Esophagus muscularis mucosa (tissue), 4 donors: ENCODE measurements around the gene KIFC1. TPM values are rescaled to one million over a fixed set of nuclear protein-coding genes. Genes with fewer than 3 reads are reported as not detected.
"Not testable (repeated sequence)": the region's sequence is repeated elsewhere in the genome, so short reads cannot be mapped to it uniquely, and the experiment has no call there.

Experiments
- DNase-seq: peaks from one replicate; pipeline ENCODE4 v3.0.0-alpha.2; 2017; ENCODE audit errors: extremely low spot score
- H3K27ac ChIP-seq, 4 donors: fragments of 200-600 bp; sonication (generic); replicated peaks in 1 of 4; 1 replicate in 3 of 4; 2 replicates in 1 of 4; pipeline ENCODE4 v1.5.1; 2016 to 2019; ENCODE audit warnings: mild to moderate bottlenecking in 1 of 4
- H3K27me3 ChIP-seq, 4 donors: fragments of 200-600 bp; sonication (generic); one replicate each; pipeline versions ENCODE4 v1.5.1 to v1.6.0; 2016 to 2019
- H3K36me3 ChIP-seq, 4 donors: fragments of 200-600 bp; sonication (generic); one replicate each; pipeline ENCODE4 v1.5.1; 2016 to 2019
- H3K4me1 ChIP-seq, 4 donors: fragments of 200-600 bp; sonication (generic); one replicate each; pipeline ENCODE4 v1.5.1; 2016 to 2019
- H3K4me3 ChIP-seq, 4 donors: fragments of 200-600 bp; sonication (generic); 1 replicate in 2 of 4; 2 replicates in 2 of 4; pipeline ENCODE4 v1.5.1; 2016 to 2019; ENCODE audit warnings: mild to moderate bottlenecking in 4 of 4, moderate library complexity in 1 of 4
- H3K9me3 ChIP-seq, 4 donors: fragments of 200-600 bp; sonication (generic); 1 replicate in 3 of 4; 2 replicates in 1 of 4; pipeline ENCODE4 v1.5.1; 2016 to 2019
- CTCF ChIP-seq, 3 experiments: fragments of 200-600 bp in 2 of 3; fragments of 450-650 bp in 1 of 3; sonication (generic) in 2 of 3; IDR thresholded peaks; one replicate each; pipeline ENCODE4 v1.5.1; 2017 to 2019; ENCODE audit warnings: antibody characterized with exemption in 3 of 3, mild to moderate bottlenecking in 2 of 3, moderate library complexity in 1 of 3
- EP300 ChIP-seq: sonication (generic); formaldehyde crosslinking; IDR thresholded peaks from one replicate; pipeline ENCODE4 v1.6.1; 2017; ENCODE audit warnings: antibody characterized with exemption
- POLR2A ChIP-seq: fragments of 450-650 bp; IDR thresholded peaks from one replicate; pipeline ENCODE4 v1.6.1; 2017; ENCODE audit warnings: antibody characterized with exemption, moderate library complexity, mild to moderate bottlenecking, low read depth
- POLR2AphosphoS5 ChIP-seq, 2 donors: sonication (generic); formaldehyde crosslinking; IDR thresholded peaks; one replicate each; pipeline ENCODE4 v1.6.1; 2017; ENCODE audit warnings: antibody characterized with exemption in 2 of 2
- WGBS: methylation state at CpG from one replicate; pipeline ENCODE4 v1.1.5; 2018; 5-methylcytosine and 5-hydroxymethylcytosine counted together
- intact Hi-C: fragments of 100-400 bp; cut with DNase I; formaldehyde crosslinking; loops from one replicate; pipeline ENCODE4 v1.15.1; 2023
- total RNA-seq, 4 donors: library from RNA; depleted of rRNA; stranded (reverse); fragments of >200 nt; gene quantifications; one replicate each; pipeline versions ENCODE4 v1.1.0 to v1.2.1, GENCODE V29; 2016

The KIFC1 gene
- total RNA-seq, 4 donors from 2014 or later, result 0.39 to 1.1 (median 0.42) TPM; not detected in 1

DNA sequence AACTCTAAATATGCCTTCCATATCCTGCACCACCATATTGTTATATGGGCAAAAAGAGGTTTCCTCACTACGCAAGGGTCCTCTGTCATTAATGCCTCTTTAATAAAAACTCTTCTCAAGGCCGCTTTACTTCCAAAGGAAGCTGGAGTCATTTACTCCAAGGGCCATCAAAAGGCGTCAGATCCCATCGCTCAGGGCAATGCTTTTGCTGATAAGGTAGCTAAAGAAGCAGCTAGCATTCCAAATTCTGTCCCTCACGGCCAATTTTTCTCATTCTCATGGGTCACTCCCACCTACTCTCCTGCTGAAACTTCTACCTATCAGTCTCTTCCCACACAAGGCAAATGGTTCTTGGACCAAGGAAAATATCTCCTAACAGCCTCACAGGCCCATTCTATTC, 43.8 kb upstream of the KIFC1 start:
- no peaks in the 10 kb centered on the region for H3K27me3 ChIP-seq
- H3K4me3 ChIP-seq, result no peak overlapping the region
- DNase-seq, result no peak
- TF ChIP-seq EP300 (no peak), POLR2AphosphoS5 (IDR thresholded peaks at IDR 0.05) (no peak), POLR2A (no peak), CTCF (IDR thresholded peaks at IDR 0.05) (no peak)
- peaks cover 9 to 15% (median 10%) of the 10 kb centered on the region in 4 donors for H3K4me1 ChIP-seq
- no peak overlapping the region for H3K27ac ChIP-seq
- 90% methylated on average over 5 of the region's 5 CpGs for WGBS
- H3K36me3 ChIP-seq, result no peaks in the 10 kb centered on the region
- intact Hi-C loops, result no loop called here
- no peaks in the 10 kb centered on the region for H3K9me3 ChIP-seq

GRCh38 chr6:33355860-33356259, 35.8 kb upstream of the KIFC1 start:
- H3K9me3 ChIP-seq, result not testable (repeated sequence)

GRCh38 chr6:33356295-33356694, 35.3 kb upstream of the KIFC1 start:
- no peak for DNase-seq
- H3K36me3 ChIP-seq, result no peaks in the 10 kb centered on the region
- peaks cover 0 to 17% (median 0%) of the 10 kb centered on the region in 4 donors for H3K27me3 ChIP-seq
- no peaks in the 10 kb centered on the region for H3K4me1 ChIP-seq
- WGBS, result 60% methylated on average over 3 of the region's 3 CpGs
- H3K27ac ChIP-seq, result no peak overlapping the region
- no peaks in the 10 kb centered on the region for H3K9me3 ChIP-seq
- intact Hi-C loops, result no loop called here
- TF ChIP-seq POLR2AphosphoS5 (IDR thresholded peaks at IDR 0.05), result no peak
- no peak for TF ChIP-seq EP300
- TF ChIP-seq CTCF (IDR thresholded peaks at IDR 0.05), result no peak
- no peak for TF ChIP-seq POLR2A
- no peak overlapping the region for H3K4me3 ChIP-seq

More at GRCh38 chr6:33355860-33356259, 35.8 kb upstream of the KIFC1 start:
- H3K36me3 ChIP-seq, H3K4me1 ChIP-seq, H3K4me3 ChIP-seq, DNase-seq, H3K27ac ChIP-seq, intact Hi-C loops: not testable (repeated sequence)
- H3K27me3 ChIP-seq, result peaks cover 0 to 17% (median 0%) of the 10 kb centered on the region in 4 donors
- 87% methylated on average over 6 of the region's 6 CpGs for WGBS

DNA sequence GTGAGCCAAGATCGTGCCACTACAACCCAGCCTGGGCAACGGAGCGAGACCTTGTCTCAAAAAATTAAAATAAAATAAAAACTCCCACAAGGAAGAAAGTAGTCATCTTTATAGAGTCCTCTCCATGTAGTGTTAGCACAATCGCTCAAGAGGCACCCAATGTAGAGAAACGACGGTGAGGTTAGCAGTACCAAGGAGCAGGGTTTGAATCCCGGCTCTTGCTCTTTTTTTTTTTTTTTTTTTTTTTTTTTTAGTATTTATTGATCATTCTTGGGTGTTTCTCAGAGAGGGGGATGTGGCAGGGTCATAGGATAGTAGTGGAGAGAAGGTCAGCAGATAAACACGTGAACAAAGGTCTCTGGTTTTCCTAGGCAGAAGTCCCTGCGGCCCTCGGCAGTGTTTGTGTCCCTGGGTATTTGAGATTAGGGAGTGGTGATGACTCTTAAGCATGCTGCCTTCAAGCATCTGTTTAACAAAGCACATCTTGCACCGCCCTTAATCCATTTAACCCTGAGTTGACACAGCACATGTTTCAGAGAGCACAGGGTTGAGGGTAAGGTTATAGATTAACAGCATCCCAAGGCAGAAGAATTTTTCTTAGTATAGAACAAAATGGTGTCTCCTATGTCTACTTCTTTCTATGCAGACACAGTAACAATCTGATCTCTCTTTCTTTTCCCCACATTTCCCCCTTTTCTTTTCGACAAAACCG, 34.3 kb upstream of the KIFC1 start:
- DNase-seq, H3K9me3 ChIP-seq, H3K36me3 ChIP-seq, H3K4me1 ChIP-seq, intact Hi-C loops, H3K4me3 ChIP-seq, H3K27ac ChIP-seq: not testable (repeated sequence)
- WGBS, result 69% methylated on average over 13 of the region's 13 CpGs
- H3K27me3 ChIP-seq, result peaks cover 0 to 17% (median 0%) of the 10 kb centered on the region in 4 donors

- no peak for DNase-seq
- Histone ChIP-seq H3K9me3 (no peaks in the 10 kb centered on the region), H3K4me3 (no peak overlapping the region), H3K27me3 (peaks cover 0 to 17% (median 0%) of the 10 kb centered on the region in 4 donors), H3K27ac (no peak overlapping the region), H3K4me1 (no peaks in the 10 kb centered on the region), H3K36me3 (no peaks in the 10 kb centered on the region)
- TF ChIP-seq POLR2A, result no peak
- no peak for TF ChIP-seq POLR2AphosphoS5 (IDR thresholded peaks at IDR 0.05)
- TF ChIP-seq EP300, result no peak
- TF ChIP-seq CTCF (IDR thresholded peaks at IDR 0.05), result no peak
- intact Hi-C loops, result no loop called here
Observed at GRCh38 chr6:33359331-33359730, 32.3 kb upstream of the KIFC1 start.

GRCh38 chr6:33363486-33363885, 28.1 kb upstream of the KIFC1 start:
- intact Hi-C loops, H3K4me1 ChIP-seq, H3K9me3 ChIP-seq, H3K27ac ChIP-seq, H3K4me3 ChIP-seq, DNase-seq, H3K27me3 ChIP-seq, H3K36me3 ChIP-seq: not testable (repeated sequence)
- WGBS, result 90% methylated on average over 12 of the region's 12 CpGs

GRCh38 chr6:33364475-33365205, 27.0 kb upstream of the KIFC1 start:
- H3K4me3 ChIP-seq, H3K9me3 ChIP-seq, H3K27me3 ChIP-seq, H3K4me1 ChIP-seq, H3K27ac ChIP-seq, H3K36me3 ChIP-seq, intact Hi-C loops, DNase-seq: not testable (repeated sequence)
- WGBS, result 36% methylated on average over 5 of the region's 8 CpGs

DNA sequence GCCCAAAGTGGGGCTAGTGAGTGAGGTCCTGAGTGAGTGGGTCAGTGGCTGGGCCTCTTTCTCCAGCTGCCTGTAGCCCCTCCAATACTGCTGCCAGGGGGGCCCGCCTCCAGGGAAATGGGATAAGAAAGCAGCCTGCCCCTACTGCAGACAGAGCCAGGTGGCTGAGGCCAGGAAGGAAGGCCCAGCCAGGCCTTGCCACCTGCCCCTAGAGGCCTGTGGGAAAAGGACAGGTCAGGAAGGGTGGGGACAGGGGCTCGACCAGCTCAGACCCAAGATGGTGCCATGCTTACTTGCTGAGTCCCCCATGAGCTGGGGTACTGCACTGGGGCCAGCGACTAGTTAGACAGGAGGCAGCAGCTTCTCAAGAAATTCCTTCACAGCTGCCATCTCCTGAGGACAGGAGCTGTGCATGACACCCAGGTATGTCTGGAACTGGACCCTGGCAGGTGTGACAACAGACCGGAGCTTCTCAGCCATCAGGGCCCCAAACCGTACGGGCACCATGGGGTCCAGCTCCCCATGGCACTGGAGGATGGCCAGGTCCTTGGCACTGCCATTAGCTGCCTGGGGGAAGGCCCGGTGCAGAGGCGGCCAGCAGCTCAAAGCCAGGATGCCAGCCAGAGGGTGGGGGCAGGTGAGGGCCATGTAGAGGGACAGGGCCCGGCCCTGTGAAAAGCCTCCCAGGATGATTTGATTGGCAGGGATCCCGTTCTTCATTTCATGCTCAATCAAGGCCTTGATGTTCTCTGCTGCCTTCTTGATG, 26.2 kb upstream of the KIFC1 start:
- H3K27ac ChIP-seq, H3K27me3 ChIP-seq, H3K36me3 ChIP-seq, H3K9me3 ChIP-seq, intact Hi-C loops, H3K4me3 ChIP-seq, DNase-seq, H3K4me1 ChIP-seq: not testable (repeated sequence)
- 73% methylated on average over 3 of the region's 10 CpGs for WGBS
